ENCODE results near the gene LGALS7B. TPM values are rescaled to one million over a fixed set of nuclear protein-coding genes. Genes with fewer than 3 reads are reported as not detected.
"Not testable (repeated sequence)": the region's sequence is repeated elsewhere in the genome, so short reads cannot be mapped to it uniquely, and the experiment has no call there.

The LGALS7B gene
- total RNA-seq, 1 experiment from 2014 or later, result not detected

DNA sequence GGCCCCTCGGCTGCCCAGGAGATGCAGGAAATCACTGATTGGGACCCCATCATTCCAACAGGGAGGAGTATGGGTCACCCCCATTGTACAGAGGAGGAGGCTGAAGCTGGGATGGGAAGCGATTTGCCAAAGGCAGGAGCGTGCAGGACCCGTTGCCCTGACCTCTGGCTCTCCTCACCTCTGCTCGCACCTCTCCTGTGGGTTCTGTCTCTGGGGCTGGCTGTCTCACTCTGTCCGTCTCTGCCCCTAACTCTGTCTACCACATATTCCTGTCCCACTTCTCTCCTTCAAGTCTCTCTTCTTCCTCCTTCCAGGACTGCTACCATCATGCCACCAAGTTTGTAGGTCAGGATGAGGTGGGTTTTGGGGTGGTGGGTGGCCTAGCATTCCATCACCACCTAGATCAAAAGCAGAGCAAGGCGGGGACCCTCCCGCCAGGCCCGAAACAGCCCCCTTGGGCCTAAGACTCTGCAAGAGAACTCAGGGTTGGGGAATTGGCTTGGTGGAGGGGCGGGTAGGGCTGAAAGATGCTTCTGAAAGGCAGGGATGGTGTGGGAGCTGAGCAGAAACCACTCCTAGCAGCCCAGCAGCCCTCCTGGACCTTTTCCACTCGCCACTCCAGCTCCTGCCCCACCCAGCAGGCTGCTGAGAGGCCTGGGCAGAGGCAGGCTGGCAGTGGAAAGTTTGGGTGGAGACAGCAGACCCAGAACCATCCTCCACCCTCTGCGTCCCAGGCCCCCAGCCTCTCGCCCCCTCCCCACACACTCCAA lies 14.6 kb upstream of the LGALS7B start:
- Histone ChIP-seq H3K4me3 (ENCODE audit: low read length) (no peak overlapping the region), H3K4me2 (ENCODE audit: low read depth, low read length, poor library complexity, severe bottlenecking) (no peak overlapping the region), H3K4me1 (ENCODE audit: low read length) (no peaks in the 10 kb centered on the region), H3K79me2 (ENCODE audit: low read length) (no peaks in the 10 kb centered on the region), H3K9me2 (replicated peaks; ENCODE audit: insufficient read depth, low read length) (no peaks in the 10 kb centered on the region), H3K9ac (ENCODE audit: low read length) (no peak overlapping the region), H3K27ac (ENCODE audit: low read length) (no peak overlapping the region), H3K27me3 (ENCODE audit: low read length) (no peaks in the 10 kb centered on the region), H3K36me3 (ENCODE audit: insufficient read depth, low read length) (no peaks in the 10 kb centered on the region), H2AFZ (ENCODE audit: low read length) (no peak overlapping the region), H4K20me1 (ENCODE audit: insufficient read depth, low read depth, low read length) (no peaks in the 10 kb centered on the region), H3K9me3 (ENCODE audit: low read length) (no peaks in the 10 kb centered on the region)
- DNase-seq, result no peak

DNA sequence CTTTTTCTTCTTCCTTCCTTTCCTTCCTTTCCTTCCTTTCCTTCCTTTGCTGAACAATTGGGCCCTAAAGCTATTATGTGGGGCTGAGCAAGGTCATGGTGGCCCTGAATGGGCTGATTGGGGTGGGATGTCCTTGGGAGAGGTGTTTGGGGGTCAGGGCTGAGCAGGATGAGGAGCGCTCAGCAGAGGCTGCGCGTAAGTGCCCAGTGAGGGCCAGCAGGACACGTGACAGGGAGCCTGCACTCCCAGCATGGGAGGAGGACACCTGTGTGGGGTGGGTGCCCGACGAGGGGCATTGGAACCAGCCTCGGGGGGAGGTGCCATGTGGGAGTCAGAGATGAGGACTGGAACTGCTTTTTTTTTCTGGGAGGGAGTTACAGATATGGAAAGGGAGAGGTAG lies 10.3 kb upstream of the LGALS7B start:
- H3K9me3 ChIP-seq (ENCODE audit: low read length), result no peaks in the 10 kb centered on the region
- H2AFZ ChIP-seq (ENCODE audit: low read length), result no peak overlapping the region
- H3K4me2 ChIP-seq (ENCODE audit: low read depth, low read length, poor library complexity, severe bottlenecking), result no peak overlapping the region
- no peaks in the 10 kb centered on the region for H3K9me2 ChIP-seq (replicated peaks; ENCODE audit: insufficient read depth, low read length)
- H3K27me3 ChIP-seq (ENCODE audit: low read length), result no peaks in the 10 kb centered on the region
- H3K79me2 ChIP-seq (ENCODE audit: low read length), result no peaks in the 10 kb centered on the region
- H3K9ac ChIP-seq (ENCODE audit: low read length), result no peak overlapping the region
- H3K4me3 ChIP-seq (ENCODE audit: low read length), result no peak overlapping the region
- no peaks in the 10 kb centered on the region for H3K4me1 ChIP-seq (ENCODE audit: low read length)
- DNase-seq, result peak; percentile 26
- no peak overlapping the region for H3K27ac ChIP-seq (ENCODE audit: low read length)
- no peaks in the 10 kb centered on the region for H4K20me1 ChIP-seq (ENCODE audit: insufficient read depth, low read depth, low read length)
- H3K36me3 ChIP-seq (ENCODE audit: insufficient read depth, low read length), result no peaks in the 10 kb centered on the region

DNA sequence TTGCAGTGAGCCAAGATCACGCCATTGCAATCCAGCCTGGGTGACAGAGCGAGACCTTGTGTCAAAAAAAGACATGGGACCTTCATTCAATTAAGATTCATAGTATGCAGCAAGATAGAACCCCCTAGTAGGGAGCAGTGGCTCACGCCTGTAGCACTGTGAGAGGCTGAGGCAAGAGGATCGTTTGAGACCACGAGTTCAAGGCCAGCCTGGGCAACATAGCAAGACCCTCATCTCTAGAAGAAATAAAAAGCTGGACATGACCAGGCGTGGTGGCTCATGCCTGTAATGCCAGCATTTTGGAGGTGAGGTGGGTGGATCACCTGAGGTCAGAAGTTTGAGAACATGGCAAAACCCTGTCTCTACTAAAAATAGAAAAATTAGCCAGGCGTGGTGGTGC lies 8.6 kb upstream of the LGALS7B start:
- no peaks in the 10 kb centered on the region for H3K9me3 ChIP-seq (ENCODE audit: low read length)
- H3K4me2 ChIP-seq (ENCODE audit: low read depth, low read length, poor library complexity, severe bottlenecking), result no peak overlapping the region
- H4K20me1 ChIP-seq (ENCODE audit: insufficient read depth, low read depth, low read length), result no peaks in the 10 kb centered on the region
- no peaks in the 10 kb centered on the region for H3K36me3 ChIP-seq (ENCODE audit: insufficient read depth, low read length)
- H3K79me2 ChIP-seq (ENCODE audit: low read length), result no peaks in the 10 kb centered on the region
- no peak overlapping the region for H3K27ac ChIP-seq (ENCODE audit: low read length)
- no peak for DNase-seq
- H3K9me2 ChIP-seq (replicated peaks; ENCODE audit: insufficient read depth, low read length), result no peaks in the 10 kb centered on the region
- no peak overlapping the region for H2AFZ ChIP-seq (ENCODE audit: low read length)
- H3K27me3 ChIP-seq (ENCODE audit: low read length), result no peaks in the 10 kb centered on the region
- no peaks in the 10 kb centered on the region for H3K4me1 ChIP-seq (ENCODE audit: low read length)
- no peak overlapping the region for H3K4me3 ChIP-seq (ENCODE audit: low read length)
- no peak overlapping the region for H3K9ac ChIP-seq (ENCODE audit: low read length)

DNA sequence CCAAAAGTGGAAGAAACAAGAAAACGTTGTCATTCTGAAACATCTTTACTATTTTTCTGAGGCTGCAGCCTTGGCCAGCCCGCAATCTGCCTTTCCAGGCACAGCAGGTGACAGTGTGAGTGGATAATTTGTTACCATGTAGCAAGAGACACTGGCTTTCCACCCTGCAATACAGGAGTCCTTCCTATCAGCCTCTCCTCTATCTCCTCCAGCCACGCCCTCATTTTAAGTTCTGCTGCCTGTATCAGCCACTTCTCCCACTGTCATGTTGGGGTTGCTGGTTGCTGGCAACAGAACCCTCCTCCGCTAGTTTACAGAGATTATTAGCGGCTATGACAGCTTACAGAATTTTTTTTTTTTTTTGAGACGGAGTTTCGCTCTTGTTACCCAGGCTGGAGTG lies 7.9 kb upstream of the LGALS7B start:
- Histone ChIP-seq H3K27me3 (ENCODE audit: low read length) (no peaks in the 10 kb centered on the region), H3K9ac (ENCODE audit: low read length) (no peak overlapping the region), H3K4me3 (ENCODE audit: low read length) (no peak overlapping the region), H3K4me1 (ENCODE audit: low read length) (no peaks in the 10 kb centered on the region), H4K20me1 (ENCODE audit: insufficient read depth, low read depth, low read length) (no peaks in the 10 kb centered on the region), H3K27ac (ENCODE audit: low read length) (no peak overlapping the region), H2AFZ (ENCODE audit: low read length) (no peak overlapping the region), H3K4me2 (ENCODE audit: low read depth, low read length, poor library complexity, severe bottlenecking) (no peak overlapping the region), H3K9me3 (ENCODE audit: low read length) (no peaks in the 10 kb centered on the region), H3K9me2 (replicated peaks; ENCODE audit: insufficient read depth, low read length) (no peaks in the 10 kb centered on the region), H3K79me2 (ENCODE audit: low read length) (no peaks in the 10 kb centered on the region), H3K36me3 (ENCODE audit: insufficient read depth, low read length) (no peaks in the 10 kb centered on the region)
- peak; percentile 38 for DNase-seq

DNA sequence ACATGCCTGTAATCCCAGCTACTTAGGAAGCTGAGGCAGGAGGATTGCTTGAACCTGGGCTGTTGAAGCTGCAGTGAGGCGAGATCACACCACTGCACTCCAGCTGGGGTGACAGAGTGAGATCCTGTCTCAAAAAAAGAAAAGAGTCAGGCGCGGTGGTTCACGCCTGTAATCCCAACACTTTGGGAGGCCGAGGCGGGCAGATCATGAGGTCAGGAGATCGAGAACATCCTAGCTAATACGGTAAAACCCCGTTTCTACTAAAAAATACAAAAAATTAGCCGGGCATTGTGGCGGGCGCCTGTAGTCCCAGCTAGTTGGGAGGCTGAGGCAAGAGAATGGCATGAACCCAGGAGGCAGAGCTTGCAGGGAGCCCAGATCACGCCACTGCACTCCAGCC lies 6.8 kb upstream of the LGALS7B start:
- H3K36me3 ChIP-seq (ENCODE audit: insufficient read depth, low read length); H3K27ac ChIP-seq (ENCODE audit: low read length); H4K20me1 ChIP-seq (ENCODE audit: insufficient read depth, low read depth, low read length); H3K9ac ChIP-seq (ENCODE audit: low read length); H3K79me2 ChIP-seq (ENCODE audit: low read length); H3K27me3 ChIP-seq (ENCODE audit: low read length); H3K4me3 ChIP-seq (ENCODE audit: low read length); H2AFZ ChIP-seq (ENCODE audit: low read length); H3K4me2 ChIP-seq (ENCODE audit: low read depth, low read length, poor library complexity, severe bottlenecking); H3K4me1 ChIP-seq (ENCODE audit: low read length); H3K9me3 ChIP-seq (ENCODE audit: low read length); H3K9me2 ChIP-seq (replicated peaks; ENCODE audit: insufficient read depth, low read length): not testable (repeated sequence)
- peak; percentile 33 for DNase-seq

DNA sequence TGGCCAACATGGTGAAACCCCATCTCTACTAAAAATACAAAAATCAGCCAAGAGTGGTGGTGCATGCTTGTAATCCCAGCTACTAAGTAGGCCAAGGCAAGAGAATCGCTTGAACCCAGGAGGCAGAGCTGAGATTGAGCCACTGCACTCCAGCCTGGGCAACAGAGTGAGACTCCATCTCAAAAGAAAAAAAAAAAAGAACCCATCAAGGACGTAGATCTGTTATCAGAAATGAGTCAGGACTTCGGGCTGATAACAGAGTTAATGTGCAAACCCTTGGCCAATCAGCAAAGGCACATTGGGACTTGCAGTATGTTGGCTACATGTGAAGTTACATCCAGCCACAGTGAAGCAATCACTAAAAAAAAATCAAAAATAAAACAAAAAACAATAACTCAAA lies 4.8 kb upstream of the LGALS7B start:
- Histone ChIP-seq H4K20me1 (ENCODE audit: insufficient read depth, low read depth, low read length) (no peaks in the 10 kb centered on the region), H3K9ac (ENCODE audit: low read length) (no peak overlapping the region), H3K79me2 (ENCODE audit: low read length) (no peaks in the 10 kb centered on the region), H3K4me1 (ENCODE audit: low read length) (no peaks in the 10 kb centered on the region), H3K27me3 (ENCODE audit: low read length) (no peaks in the 10 kb centered on the region), H3K9me3 (ENCODE audit: low read length) (no peaks in the 10 kb centered on the region), H3K27ac (ENCODE audit: low read length) (no peak overlapping the region), H3K4me2 (ENCODE audit: low read depth, low read length, poor library complexity, severe bottlenecking) (no peak overlapping the region), H3K9me2 (replicated peaks; ENCODE audit: insufficient read depth, low read length) (no peaks in the 10 kb centered on the region), H3K36me3 (ENCODE audit: insufficient read depth, low read length) (no peaks in the 10 kb centered on the region), H3K4me3 (ENCODE audit: low read length) (no peak overlapping the region), H2AFZ (ENCODE audit: low read length) (no peak overlapping the region)
- peak; percentile 31 for DNase-seq

DNA sequence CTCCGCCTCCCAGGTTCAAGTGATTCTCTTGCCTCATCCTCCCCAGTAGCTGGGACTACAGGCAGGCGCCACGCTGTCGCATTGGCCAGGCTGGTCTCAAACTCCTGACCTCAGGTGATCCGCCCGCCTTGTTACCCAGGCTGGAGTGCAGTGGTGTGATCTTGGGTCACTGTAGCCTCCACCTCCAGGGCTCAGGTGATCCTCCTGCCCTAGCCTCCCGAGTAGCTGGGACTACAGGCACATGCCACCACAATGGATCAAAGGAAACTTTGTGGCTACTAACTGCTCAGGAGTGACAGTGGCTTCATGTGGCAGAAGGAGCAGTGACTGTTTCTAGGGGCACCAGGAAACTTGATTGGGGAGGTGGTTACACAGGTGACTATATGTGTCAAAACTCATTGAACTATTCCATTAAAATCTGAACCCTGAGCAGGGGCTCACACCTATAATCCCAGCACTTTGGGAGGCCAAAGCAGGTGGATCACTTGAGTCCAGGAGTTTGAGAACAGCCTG lies 3.8 kb upstream of the LGALS7B start:
- H3K4me2 ChIP-seq (ENCODE audit: low read depth, low read length, poor library complexity, severe bottlenecking), result no peak overlapping the region
- no peak overlapping the region for H3K27ac ChIP-seq (ENCODE audit: low read length)
- no peaks in the 10 kb centered on the region for H3K36me3 ChIP-seq (ENCODE audit: insufficient read depth, low read length)
- no peak overlapping the region for H3K4me3 ChIP-seq (ENCODE audit: low read length)
- H3K9me2 ChIP-seq (replicated peaks; ENCODE audit: insufficient read depth, low read length), result no peaks in the 10 kb centered on the region
- H3K9ac ChIP-seq (ENCODE audit: low read length), result no peak overlapping the region
- H3K27me3 ChIP-seq (ENCODE audit: low read length), result no peaks in the 10 kb centered on the region
- H4K20me1 ChIP-seq (ENCODE audit: insufficient read depth, low read depth, low read length), result no peaks in the 10 kb centered on the region
- no peaks in the 10 kb centered on the region for H3K9me3 ChIP-seq (ENCODE audit: low read length)
- H3K4me1 ChIP-seq (ENCODE audit: low read length), result no peaks in the 10 kb centered on the region
- no peaks in the 10 kb centered on the region for H3K79me2 ChIP-seq (ENCODE audit: low read length)
- H2AFZ ChIP-seq (ENCODE audit: low read length), result no peak overlapping the region
- peak; percentile 5 for DNase-seq

DNA sequence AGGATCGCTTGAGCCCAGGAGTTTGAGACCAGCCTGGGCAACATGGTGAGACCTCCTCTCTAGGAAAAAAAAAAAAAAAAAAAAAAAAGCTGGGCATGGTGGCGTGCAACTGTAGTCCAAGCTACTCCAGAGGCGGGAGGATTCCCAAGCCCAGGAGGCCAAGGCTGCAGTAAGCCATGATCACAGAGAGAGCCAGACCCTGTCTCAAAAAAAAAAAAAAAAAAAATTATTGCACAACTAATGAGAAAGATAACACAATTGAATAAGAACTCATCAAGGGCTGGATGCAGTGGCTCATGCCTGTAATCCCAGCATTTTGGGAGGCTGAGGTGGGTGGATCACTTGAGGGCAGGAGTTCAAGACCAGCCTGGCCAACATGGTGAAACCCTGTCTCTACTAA lies 2.9 kb upstream of the LGALS7B start:
- H3K9me3 ChIP-seq (ENCODE audit: low read length); H3K36me3 ChIP-seq (ENCODE audit: insufficient read depth, low read length); H3K27ac ChIP-seq (ENCODE audit: low read length); DNase-seq; H3K79me2 ChIP-seq (ENCODE audit: low read length); H3K9me2 ChIP-seq (replicated peaks; ENCODE audit: insufficient read depth, low read length); H3K4me1 ChIP-seq (ENCODE audit: low read length); H4K20me1 ChIP-seq (ENCODE audit: insufficient read depth, low read depth, low read length); H3K27me3 ChIP-seq (ENCODE audit: low read length); H3K9ac ChIP-seq (ENCODE audit: low read length); H3K4me3 ChIP-seq (ENCODE audit: low read length); H3K4me2 ChIP-seq (ENCODE audit: low read depth, low read length, poor library complexity, severe bottlenecking); H2AFZ ChIP-seq (ENCODE audit: low read length): not testable (repeated sequence)
